OCI-LY3 (cell line): ENCODE results near the gene SRPK2.

Experiments used
- CTCF ChIP-seq: fragments of 200-600, 300-600 bp; sonication (generic); IDR thresholded peaks from 2 replicates; pipeline ENCODE4 v1.5.1; 2014; ENCODE audit warnings: antibody characterized with exemption, low read length, low read depth
- EZH2phosphoT487 ChIP-seq: fragments of 200-600 bp; shearing (Covaris generic); IDR thresholded peaks from 2 replicates; pipeline ENCODE4 v1.6.1; 2018; ENCODE audit warnings: antibody characterized with exemption, mixed run types, low read depth

GRCh38 chr7:105279688-105280007 lies 109.1 kb downstream of the SRPK2 start:
- no peak for TF ChIP-seq CTCF
- TF ChIP-seq EZH2phosphoT487, result no peak
